K562 (cell line): ENCODE measurements around the gene PHETA1. TPM values are rescaled to one million over a fixed set of nuclear protein-coding genes. Genes with fewer than 3 reads are reported as not detected.

Experiments
- EP300 ChIP-seq: IDR thresholded peaks from 2 replicates; pipeline ENCODE4 v1.6.1; 2012; ENCODE audit warnings: low read length, improper control_type of control experiment
- GTF2F1 ChIP-seq: IDR thresholded peaks from 2 replicates; pipeline ENCODE4 v1.6.1; 2011; ENCODE audit warnings: low read depth, low read length, improper control_type of control experiment
- HEY1 ChIP-seq: fragments of 250-450 bp; sonication (Bioruptor Pico); IDR thresholded peaks from 2 replicates; pipeline ENCODE4 v1.5.0; 2020; ENCODE audit warnings: mild to moderate bottlenecking, moderate library complexity, borderline replicate concordance
- ILF3 ChIP-seq: fragments of 450-650 bp; IDR thresholded peaks from 2 replicates; pipeline ENCODE4 v1.6.1; 2018; ENCODE audit warnings: antibody characterized with exemption, mild to moderate bottlenecking, moderate library complexity, borderline replicate concordance
- NUFIP1 ChIP-seq: fragments of 450-650 bp; IDR thresholded peaks from 2 replicates; pipeline ENCODE4 v1.6.1; 2018; ENCODE audit not compliant: partially characterized antibody
- RBM14 ChIP-seq: fragments of 200-400 bp; formaldehyde crosslinking; IDR thresholded peaks from 2 replicates; pipeline ENCODE4 v1.6.1; 2018; ENCODE audit warnings: low read depth, mild to moderate bottlenecking, low read length, moderate library complexity, borderline replicate concordance; ENCODE audit not compliant: insufficient read depth
- RFX5 ChIP-seq: IDR thresholded peaks from 2 replicates; pipeline ENCODE4 v1.6.1; 2011; ENCODE audit warnings: low read depth, mild to moderate bottlenecking, improper control_type of control experiment, low read length
- SIX5 ChIP-seq, 2 experiments: IDR thresholded peaks; 2 replicates each; pipeline ENCODE4 v1.6.1; 2011; ENCODE audit warnings: low read length in 2 of 2, borderline replicate concordance in 1 of 2, low read depth in 1 of 2, mild to moderate bottlenecking in 1 of 2, moderate library complexity in 1 of 2; ENCODE audit not compliant: insufficient read depth in 1 of 2
- TEAD4 ChIP-seq, 2 experiments: sonication (generic) in 1 of 2; formaldehyde crosslinking in 1 of 2; IDR thresholded peaks; 2 replicates each; pipeline versions ENCODE4 v1.6.1 to v1.8.0; 2012 to 2022; ENCODE audit warnings: borderline replicate concordance in 1 of 2, inconsistent platforms in 1 of 2, low read length in 1 of 2, mild to moderate bottlenecking in 1 of 2, missing genetic modification reagents in 1 of 2
- U2AF1 ChIP-seq: fragments of 200-400 bp; formaldehyde crosslinking; optimal IDR thresholded peaks from 2 replicates; pipeline ENCODE3; 2017; ENCODE audit warnings: mild to moderate bottlenecking, low read depth, low read length, moderate library complexity
- ZBTB17 ChIP-seq: fragments of 450-650 bp; formaldehyde crosslinking; IDR thresholded peaks from 2 replicates; pipeline ENCODE4 v1.4.0; 2020; ENCODE audit warnings: mild to moderate bottlenecking
- ZNF263 ChIP-seq: sonication (generic); formaldehyde crosslinking; IDR thresholded peaks from 2 replicates; pipeline ENCODE4 v1.8.0; 2022; ENCODE audit warnings: mild to moderate bottlenecking, missing genetic modification reagents, borderline replicate concordance
- ZNF3 ChIP-seq: fragments of 250-450 bp; sonication (Bioruptor Pico); IDR thresholded peaks from 2 replicates; pipeline ENCODE4 v1.5.0; 2021; ENCODE audit warnings: mild to moderate bottlenecking, moderate library complexity
- ZNF699 ChIP-seq: fragments of 250-450 bp; sonication (Bioruptor Pico); IDR thresholded peaks from 2 replicates; pipeline ENCODE4 v1.8.0; 2021; ENCODE audit warnings: mild to moderate bottlenecking, moderate library complexity; ENCODE audit not compliant: insufficient replicate concordance
- polyA plus RNA-seq, 8 experiments: library from polyadenylated mRNA; depleted of rRNA in 4 of 8; stranded (reverse) in 5 of 8; unstranded in 3 of 8; fragments of >200 nt; fragmentation: Nextera tagmentation in 2 of 8; fragmentation: Illumina TruSeq in 1 of 8; extraction: Ambion mirVana in 2 of 8; extraction: Trizol in 1 of 8; gene quantifications; 2 replicates each; pipeline versions ENCODE4 v1.2.1 to v1.2.3, GENCODE V29; 2011 to 2014; ENCODE audit warnings: inconsistent platforms in 1 of 8, missing spikeins in 1 of 8
- total RNA-seq, 7 experiments: library from RNA; depleted of rRNA in 6 of 7; stranded (reverse); fragments of >200 nt in 6 of 7; fragmentation: Illumina TruSeq in 2 of 7; extraction: Trizol in 2 of 7; gene quantifications; 2 replicates each; pipeline versions ENCODE4 v1.2.1 to v1.2.3, GENCODE V29; 2011 to 2021; ENCODE audit warnings: low replicate concordance in 1 of 7
- TF ChIP-seq, protein P1 (sequence below): fragments of 450-650 bp; formaldehyde crosslinking; IDR thresholded peaks from 2 replicates; pipeline ENCODE4 v1.4.0; 2020; ENCODE audit warnings: mild to moderate bottlenecking, moderate library complexity
- TF ChIP-seq, protein P2 (sequence below), 2 experiments: fragments of 450-650 bp; conservative IDR thresholded peaks; 2 replicates each; pipeline ENCODE4 v1.6.1; 2017; ENCODE audit warnings: mild to moderate bottlenecking in 2 of 2, moderate library complexity in 2 of 2
- TF ChIP-seq, protein P3 (sequence below): sonication (generic); formaldehyde crosslinking; IDR thresholded peaks from 2 replicates; pipeline ENCODE4 v1.8.1; 2023; ENCODE audit warnings: missing genetic modification reagents, mild to moderate bottlenecking, borderline replicate concordance
- TF ChIP-seq, protein P4 (sequence below): fragments of 450-650 bp; formaldehyde crosslinking; IDR thresholded peaks from 2 replicates; pipeline ENCODE4 v1.4.0; 2020; ENCODE audit warnings: mild to moderate bottlenecking

The PHETA1 gene
- total and polyA plus RNA-seq, 9 of the 15 experiments (the other 6 are each of a cell fraction or from before 2014, with no cell fraction given) = 0.03 to 12.4 (median 3.0) TPM

DNA sequence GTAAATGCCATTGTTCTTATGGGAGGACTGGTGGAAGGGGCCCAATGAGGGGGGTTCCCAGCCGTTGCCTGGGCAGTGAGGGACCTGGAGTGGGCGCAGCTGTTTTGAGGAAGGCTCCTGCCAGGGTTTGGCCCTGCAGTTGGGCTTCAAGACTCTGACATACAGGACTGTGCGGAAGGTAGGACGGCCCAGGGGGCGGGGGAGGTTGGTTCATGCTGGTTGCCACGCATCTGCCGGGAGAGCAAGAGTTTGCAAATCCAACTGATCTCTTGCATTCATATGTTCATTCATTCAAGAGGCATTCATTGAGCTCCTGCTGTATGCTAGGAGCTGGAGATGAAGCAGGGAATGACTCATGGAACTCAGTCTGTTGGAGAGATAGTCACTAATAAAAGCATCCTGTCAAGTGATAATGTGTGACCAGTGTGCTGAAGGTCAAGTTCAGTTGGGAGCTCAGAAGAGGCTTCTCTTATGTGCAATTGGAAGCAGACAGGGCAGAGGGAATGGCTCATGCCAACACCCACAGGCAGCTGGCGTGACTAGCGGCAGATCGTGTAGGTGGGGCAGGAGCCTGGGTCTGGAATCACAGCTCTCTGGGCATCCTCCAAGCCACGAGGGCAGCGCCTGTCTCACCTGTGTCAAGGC lies 44.7 kb upstream of the PHETA1 start (continued):
- TF ChIP-seq ZNF3 (CRISPR knock-in tag) = no peak
- TF ChIP-seq, protein P1, sequence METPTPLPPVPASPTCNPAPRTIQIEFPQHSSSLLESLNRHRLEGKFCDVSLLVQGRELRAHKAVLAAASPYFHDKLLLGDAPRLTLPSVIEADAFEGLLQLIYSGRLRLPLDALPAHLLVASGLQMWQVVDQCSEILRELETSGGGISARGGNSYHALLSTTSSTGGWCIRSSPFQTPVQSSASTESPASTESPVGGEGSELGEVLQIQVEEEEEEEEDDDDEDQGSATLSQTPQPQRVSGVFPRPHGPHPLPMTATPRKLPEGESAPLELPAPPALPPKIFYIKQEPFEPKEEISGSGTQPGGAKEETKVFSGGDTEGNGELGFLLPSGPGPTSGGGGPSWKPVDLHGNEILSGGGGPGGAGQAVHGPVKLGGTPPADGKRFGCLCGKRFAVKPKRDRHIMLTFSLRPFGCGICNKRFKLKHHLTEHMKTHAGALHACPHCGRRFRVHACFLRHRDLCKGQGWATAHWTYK (CRISPR knock-in tag) = no peak
- no peak for TF ChIP-seq GTF2F1
- no peak for TF ChIP-seq U2AF1
- no peak for TF ChIP-seq SIX5 (IDR thresholded peaks at IDR 0.05; ENCODE audit: borderline replicate concordance in 1 of 2, insufficient read depth in 1 of 2, low read depth in 1 of 2, low read length in 2 of 2)
- TF ChIP-seq, protein P2, sequence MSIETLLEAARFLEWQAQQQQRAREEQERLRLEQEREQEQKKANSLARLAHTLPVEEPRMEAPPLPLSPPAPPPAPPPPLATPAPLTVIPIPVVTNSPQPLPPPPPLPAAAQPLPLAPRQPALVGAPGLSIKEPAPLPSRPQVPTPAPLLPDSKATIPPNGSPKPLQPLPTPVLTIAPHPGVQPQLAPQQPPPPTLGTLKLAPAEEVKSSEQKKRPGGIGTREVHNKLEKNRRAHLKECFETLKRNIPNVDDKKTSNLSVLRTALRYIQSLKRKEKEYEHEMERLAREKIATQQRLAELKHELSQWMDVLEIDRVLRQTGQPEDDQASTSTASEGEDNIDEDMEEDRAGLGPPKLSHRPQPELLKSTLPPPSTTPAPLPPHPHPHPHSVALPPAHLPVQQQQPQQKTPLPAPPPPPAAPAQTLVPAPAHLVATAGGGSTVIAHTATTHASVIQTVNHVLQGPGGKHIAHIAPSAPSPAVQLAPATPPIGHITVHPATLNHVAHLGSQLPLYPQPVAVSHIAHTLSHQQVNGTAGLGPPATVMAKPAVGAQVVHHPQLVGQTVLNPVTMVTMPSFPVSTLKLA (conservative IDR thresholded peaks at IDR 0.05) = no peak
- TF ChIP-seq ZBTB17 (CRISPR knock-in tag) = no peak
- no peak for TF ChIP-seq HEY1 (CRISPR knock-in tag)
- no peak for TF ChIP-seq RFX5
- TF ChIP-seq ILF3 = no peak
- TF ChIP-seq, protein P3, sequence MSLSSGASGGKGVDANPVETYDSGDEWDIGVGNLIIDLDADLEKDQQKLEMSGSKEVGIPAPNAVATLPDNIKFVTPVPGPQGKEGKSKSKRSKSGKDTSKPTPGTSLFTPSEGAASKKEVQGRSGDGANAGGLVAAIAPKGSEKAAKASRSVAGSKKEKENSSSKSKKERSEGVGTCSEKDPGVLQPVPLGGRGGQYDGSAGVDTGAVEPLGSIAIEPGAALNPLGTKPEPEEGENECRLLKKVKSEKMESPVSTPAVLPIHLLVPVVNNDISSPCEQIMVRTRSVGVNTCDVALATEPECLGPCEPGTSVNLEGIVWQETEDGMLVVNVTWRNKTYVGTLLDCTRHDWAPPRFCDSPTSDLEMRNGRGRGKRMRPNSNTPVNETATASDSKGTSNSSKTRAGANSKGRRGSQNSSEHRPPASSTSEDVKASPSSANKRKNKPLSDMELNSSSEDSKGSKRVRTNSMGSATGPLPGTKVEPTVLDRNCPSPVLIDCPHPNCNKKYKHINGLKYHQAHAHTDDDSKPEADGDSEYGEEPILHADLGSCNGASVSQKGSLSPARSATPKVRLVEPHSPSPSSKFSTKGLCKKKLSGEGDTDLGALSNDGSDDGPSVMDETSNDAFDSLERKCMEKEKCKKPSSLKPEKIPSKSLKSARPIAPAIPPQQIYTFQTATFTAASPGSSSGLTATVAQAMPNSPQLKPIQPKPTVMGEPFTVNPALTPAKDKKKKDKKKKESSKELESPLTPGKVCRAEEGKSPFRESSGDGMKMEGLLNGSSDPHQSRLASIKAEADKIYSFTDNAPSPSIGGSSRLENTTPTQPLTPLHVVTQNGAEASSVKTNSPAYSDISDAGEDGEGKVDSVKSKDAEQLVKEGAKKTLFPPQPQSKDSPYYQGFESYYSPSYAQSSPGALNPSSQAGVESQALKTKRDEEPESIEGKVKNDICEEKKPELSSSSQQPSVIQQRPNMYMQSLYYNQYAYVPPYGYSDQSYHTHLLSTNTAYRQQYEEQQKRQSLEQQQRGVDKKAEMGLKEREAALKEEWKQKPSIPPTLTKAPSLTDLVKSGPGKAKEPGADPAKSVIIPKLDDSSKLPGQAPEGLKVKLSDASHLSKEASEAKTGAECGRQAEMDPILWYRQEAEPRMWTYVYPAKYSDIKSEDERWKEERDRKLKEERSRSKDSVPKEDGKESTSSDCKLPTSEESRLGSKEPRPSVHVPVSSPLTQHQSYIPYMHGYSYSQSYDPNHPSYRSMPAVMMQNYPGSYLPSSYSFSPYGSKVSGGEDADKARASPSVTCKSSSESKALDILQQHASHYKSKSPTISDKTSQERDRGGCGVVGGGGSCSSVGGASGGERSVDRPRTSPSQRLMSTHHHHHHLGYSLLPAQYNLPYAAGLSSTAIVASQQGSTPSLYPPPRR (CRISPR knock-in tag) = no peak
- TF ChIP-seq, protein P4, sequence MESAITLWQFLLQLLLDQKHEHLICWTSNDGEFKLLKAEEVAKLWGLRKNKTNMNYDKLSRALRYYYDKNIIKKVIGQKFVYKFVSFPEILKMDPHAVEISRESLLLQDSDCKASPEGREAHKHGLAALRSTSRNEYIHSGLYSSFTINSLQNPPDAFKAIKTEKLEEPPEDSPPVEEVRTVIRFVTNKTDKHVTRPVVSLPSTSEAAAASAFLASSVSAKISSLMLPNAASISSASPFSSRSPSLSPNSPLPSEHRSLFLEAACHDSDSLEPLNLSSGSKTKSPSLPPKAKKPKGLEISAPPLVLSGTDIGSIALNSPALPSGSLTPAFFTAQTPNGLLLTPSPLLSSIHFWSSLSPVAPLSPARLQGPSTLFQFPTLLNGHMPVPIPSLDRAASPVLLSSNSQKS (CRISPR knock-in tag) = no peak
- TF ChIP-seq NUFIP1 = no peak
- TF ChIP-seq EP300 = peak; percentile 62; the same call in 1 of the 2 replicates
- no peak for TF ChIP-seq TEAD4 (IDR thresholded peaks at IDR 0.05; ENCODE audit: low read length)
- no peak for TF ChIP-seq TEAD4 (CRISPR knock-in tag; IDR thresholded peaks at IDR 0.05; ENCODE audit: borderline replicate concordance)
- no peak for TF ChIP-seq RBM14
- no peak for TF ChIP-seq ZNF699 (CRISPR knock-in tag)
- no peak for TF ChIP-seq ZNF263 (CRISPR knock-in tag)
